Activated CD8-positive, alpha-beta memory T cell treated with anti-CD3 and anti-CD28 coated beads for 36 hours (primary cell): Measurements from ENCODE around the gene NOP10. TPM values are rescaled to one million over a fixed set of nuclear protein-coding genes. Genes with fewer than 3 reads are reported as not detected.

Source experiments
- CTCF ChIA-PET: fragments of 350-600 bp; sonication (Branson Sonifier 250); formaldehyde crosslinking; loops from one replicate; lab custom pipeline; 2021; ENCODE audit warnings: antibody characterized with exemption; lab: Charles Lee
- POLR2A ChIA-PET: fragments of 350-600 bp; sonication (Branson Sonifier 250); formaldehyde crosslinking; loops from one replicate; lab custom pipeline; 2021; ENCODE audit warnings: antibody characterized with exemption; lab: Charles Lee
- total RNA-seq, 2 experiments: library from RNA; stranded (reverse); gene quantifications; one replicate each; pipeline ENCODE4 v1.2.3, GENCODE V29; 2021

The NOP10 gene
- total RNA-seq, 2 experiments from 2014 or later = 311 to 328 TPM

- ChIA-PET POLR2A (no interaction called here), CTCF (no interaction called here)
These were observed 31.4 kb downstream of the NOP10 start for GRCh38 chr15:34311563-34311962.

DNA sequence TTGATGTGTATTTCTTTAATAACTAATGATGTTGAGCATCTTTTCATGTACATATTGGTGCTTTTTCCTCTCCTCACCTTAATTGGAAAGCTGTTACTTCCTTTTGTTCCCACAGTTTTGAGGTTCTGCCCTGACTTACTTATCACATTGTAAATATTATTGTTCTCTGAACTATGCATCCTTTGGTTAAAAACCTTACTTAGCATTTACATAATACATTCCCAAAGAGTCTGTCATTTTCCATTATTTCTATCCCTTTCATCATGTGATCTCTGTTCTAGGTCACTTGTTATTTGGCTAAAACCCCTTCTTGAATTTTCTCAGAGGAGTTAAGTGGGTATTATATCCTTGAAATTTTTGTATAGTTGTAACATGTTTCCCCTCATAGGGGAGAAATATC lies 38.3 kb downstream of the NOP10 start:
- ChIA-PET CTCF (no interaction called here), POLR2A (no interaction called here)

- POLR2A ChIA-PET = no interaction called here
- CTCF ChIA-PET = no interaction called here
These were observed 41.9 kb downstream of the NOP10 start for GRCh38 chr15:34301058-34301457.

- POLR2A ChIA-PET = no interaction called here
- CTCF ChIA-PET = no interaction called here
These were observed 45.9 kb downstream of the NOP10 start for GRCh38 chr15:34297059-34297458.

GRCh38 chr15:34292621-34293020 lies 50.3 kb downstream of the NOP10 start:
- ChIA-PET CTCF (no interaction called here), POLR2A (no interaction called here)

Other genes with a start within 250 kb of the NOP10 start
- 10 to 100 TPM; 70.6 to 80.2 TPM for gene EMC7, start 241.3 kb downstream of the NOP10 start, total RNA-seq
- 1 to 10 TPM; 2.9 to 3.4 TPM for gene PGBD4, start 241.1 kb downstream of the NOP10 start, total RNA-seq
- 10 to 100 TPM; 34.1 to 42.6 TPM for gene KATNBL1, start 133.0 kb downstream of the NOP10 start, total RNA-seq
- gene EMC4, start 118.1 kb downstream of the NOP10 start, total RNA-seq = 100 to 1,000 TPM; 111 to 114 TPM
- gene SLC12A6, start 5.4 kb downstream of the NOP10 start, total RNA-seq = 10 to 100 TPM; 22.7 to 23.0 TPM
- gene NUTM1, start 179 bp upstream of the NOP10 start, total RNA-seq = not detected
- 10 to 100 TPM; 60.1 to 68.0 TPM for gene LPCAT4, start 24.1 kb upstream of the NOP10 start, total RNA-seq
- 100 to 1,000 TPM; 146 to 147 TPM for gene GOLGA8A, start 94.7 kb upstream of the NOP10 start, total RNA-seq
- gene GOLGA8B, start 240.5 kb upstream of the NOP10 start, total RNA-seq = 100 to 1,000 TPM; 166 to 167 TPM